ENCODE data around the gene SLC24A3.

The SLC24A3 gene

DNA sequence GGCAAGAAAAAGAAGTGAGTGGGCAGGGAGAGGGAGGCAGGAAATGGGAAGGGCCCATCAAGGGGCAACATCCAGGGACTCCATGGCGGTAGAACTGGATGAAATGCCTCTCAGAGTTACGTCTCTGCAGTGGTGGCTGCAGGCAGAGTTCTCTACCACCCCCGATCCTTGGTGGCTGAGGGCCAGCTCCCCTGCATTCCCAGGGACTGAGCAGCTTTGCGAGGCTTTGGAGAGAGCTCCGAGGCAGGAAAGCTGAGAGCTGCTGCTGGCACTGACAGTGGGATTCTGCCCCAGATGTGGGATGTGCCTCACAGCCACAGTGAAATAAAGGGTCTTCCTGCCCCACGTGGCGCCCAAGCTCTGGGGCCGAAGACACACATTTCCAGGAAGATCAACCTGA is 236.6 kb downstream of the SLC24A3 start:
- Histone ChIP-seq H4K20me1 (ENCODE audit: insufficient read depth, low read length) (no peaks in the 10 kb centered on the region), H3K4me2 (ENCODE audit: low read length) (no peak overlapping the region), H3K36me3 (replicated peaks; ENCODE audit: low read depth, low read length) (no peaks in the 10 kb centered on the region), H3K9ac (ENCODE audit: low read length) (no peak overlapping the region), H3K9me3 (ENCODE audit: insufficient read depth, low read length) (peaks cover 1% of the 10 kb centered on the region; the same call in 1 of the 2 replicates), H3K4me3 (ENCODE audit: low read length) (no peak overlapping the region), H3K79me2 (ENCODE audit: low read length) (no peaks in the 10 kb centered on the region), H2AFZ (ENCODE audit: low read depth, low read length) (no peak overlapping the region), H3K27ac (ENCODE audit: low read length) (no peak overlapping the region), H3K27me3 (ENCODE audit: low read depth, low read length) (peaks cover 30% of the 10 kb centered on the region; the same call in 1 of the 2 replicates), H3K4me1 (ENCODE audit: low read length) (no peaks in the 10 kb centered on the region)
- TF ChIP-seq, protein P1, sequence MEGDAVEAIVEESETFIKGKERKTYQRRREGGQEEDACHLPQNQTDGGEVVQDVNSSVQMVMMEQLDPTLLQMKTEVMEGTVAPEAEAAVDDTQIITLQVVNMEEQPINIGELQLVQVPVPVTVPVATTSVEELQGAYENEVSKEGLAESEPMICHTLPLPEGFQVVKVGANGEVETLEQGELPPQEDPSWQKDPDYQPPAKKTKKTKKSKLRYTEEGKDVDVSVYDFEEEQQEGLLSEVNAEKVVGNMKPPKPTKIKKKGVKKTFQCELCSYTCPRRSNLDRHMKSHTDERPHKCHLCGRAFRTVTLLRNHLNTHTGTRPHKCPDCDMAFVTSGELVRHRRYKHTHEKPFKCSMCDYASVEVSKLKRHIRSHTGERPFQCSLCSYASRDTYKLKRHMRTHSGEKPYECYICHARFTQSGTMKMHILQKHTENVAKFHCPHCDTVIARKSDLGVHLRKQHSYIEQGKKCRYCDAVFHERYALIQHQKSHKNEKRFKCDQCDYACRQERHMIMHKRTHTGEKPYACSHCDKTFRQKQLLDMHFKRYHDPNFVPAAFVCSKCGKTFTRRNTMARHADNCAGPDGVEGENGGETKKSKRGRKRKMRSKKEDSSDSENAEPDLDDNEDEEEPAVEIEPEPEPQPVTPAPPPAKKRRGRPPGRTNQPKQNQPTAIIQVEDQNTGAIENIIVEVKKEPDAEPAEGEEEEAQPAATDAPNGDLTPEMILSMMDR (IDR thresholded peaks at IDR 0.05; ENCODE audit: low read depth, low read length), result no peak
- no peak for TF ChIP-seq EZH2phosphoT487 (IDR thresholded peaks at IDR 0.05; ENCODE audit: low read depth)

DNA sequence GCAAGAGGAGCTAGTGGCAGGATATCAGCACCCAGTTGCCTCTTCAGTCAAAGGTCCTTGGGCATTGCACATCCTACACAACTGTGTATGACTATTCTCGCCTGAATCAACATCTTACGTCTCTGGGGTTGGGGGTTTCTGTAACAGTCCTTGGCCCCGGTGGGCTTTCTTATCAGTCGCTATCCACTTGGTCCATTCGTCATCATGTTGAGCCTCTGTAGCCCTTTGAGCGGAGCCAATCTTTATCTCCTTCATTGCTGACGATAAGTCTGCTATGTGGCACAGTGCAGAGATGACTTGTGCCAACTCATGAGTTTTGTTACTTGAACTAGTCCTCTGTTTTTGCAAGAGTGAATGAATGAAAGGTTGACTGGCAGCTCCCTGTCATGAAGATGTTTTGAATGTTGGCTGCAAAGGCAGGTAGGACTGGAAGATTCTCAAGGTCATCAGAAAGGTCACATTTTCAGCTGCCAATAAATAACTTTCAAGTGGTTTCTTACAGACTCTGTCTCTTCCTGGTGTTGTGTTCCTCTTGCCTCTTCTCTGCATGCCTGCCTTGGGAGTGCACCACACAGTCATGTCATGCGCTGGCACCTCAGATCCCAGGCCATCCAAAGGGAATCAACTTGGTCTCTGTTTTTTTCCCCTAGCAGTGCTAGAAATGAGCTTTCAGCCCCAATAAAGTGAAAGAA is 238.9 kb downstream of the SLC24A3 start:
- H4K20me1 ChIP-seq (ENCODE audit: insufficient read depth, low read length), result no peaks in the 10 kb centered on the region
- H3K27ac ChIP-seq (ENCODE audit: low read length), result no peak overlapping the region
- TF ChIP-seq EZH2phosphoT487 (IDR thresholded peaks at IDR 0.05; ENCODE audit: low read depth), result no peak
- TF ChIP-seq, protein P1 (IDR thresholded peaks at IDR 0.05; ENCODE audit: low read depth, low read length), result no peak
- H3K36me3 ChIP-seq (replicated peaks; ENCODE audit: low read depth, low read length), result no peaks in the 10 kb centered on the region
- H3K27me3 ChIP-seq (ENCODE audit: low read depth, low read length), result peaks cover 50% of the 10 kb centered on the region
- H3K79me2 ChIP-seq (ENCODE audit: low read length), result no peaks in the 10 kb centered on the region
- H3K4me2 ChIP-seq (ENCODE audit: low read length), result no peak overlapping the region
- H3K9ac ChIP-seq (ENCODE audit: low read length), result no peak overlapping the region
- H3K4me3 ChIP-seq (ENCODE audit: low read length), result no peak overlapping the region
- no peaks in the 10 kb centered on the region for H3K9me3 ChIP-seq (ENCODE audit: insufficient read depth, low read length)
- H2AFZ ChIP-seq (ENCODE audit: low read depth, low read length), result no peak overlapping the region
- H3K4me1 ChIP-seq (ENCODE audit: low read length), result no peaks in the 10 kb centered on the region

DNA sequence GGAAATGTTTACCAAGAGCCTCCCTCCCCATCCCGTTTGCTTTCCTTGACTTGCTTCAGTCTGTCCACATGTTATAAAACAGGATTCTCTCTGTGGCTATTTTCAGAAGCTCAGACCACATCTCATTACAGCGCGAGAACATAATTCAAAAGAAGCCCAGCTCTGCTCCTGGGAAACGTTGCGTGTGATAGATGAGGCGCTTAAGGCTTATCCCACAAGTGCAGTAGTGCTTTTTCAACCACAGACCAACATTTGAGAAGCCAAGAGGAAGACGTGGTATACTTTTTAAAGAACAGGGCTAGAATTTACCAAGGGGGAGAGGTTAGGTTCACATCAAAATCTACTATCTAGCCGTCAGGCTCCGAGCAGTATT is 239.5 kb downstream of the SLC24A3 start:
- Histone ChIP-seq H3K4me2 (ENCODE audit: low read length) (no peak overlapping the region), H3K4me1 (ENCODE audit: low read length) (no peaks in the 10 kb centered on the region), H3K4me3 (ENCODE audit: low read length) (no peak overlapping the region), H3K27me3 (ENCODE audit: low read depth, low read length) (peaks cover 55% of the 10 kb centered on the region), H4K20me1 (ENCODE audit: insufficient read depth, low read length) (no peaks in the 10 kb centered on the region), H3K9ac (ENCODE audit: low read length) (no peak overlapping the region), H3K9me3 (ENCODE audit: insufficient read depth, low read length) (no peaks in the 10 kb centered on the region), H3K79me2 (ENCODE audit: low read length) (no peaks in the 10 kb centered on the region), H3K36me3 (replicated peaks; ENCODE audit: low read depth, low read length) (no peaks in the 10 kb centered on the region), H2AFZ (ENCODE audit: low read depth, low read length) (no peak overlapping the region), H3K27ac (ENCODE audit: low read length) (no peak overlapping the region)
- no peak for TF ChIP-seq EZH2phosphoT487 (IDR thresholded peaks at IDR 0.05; ENCODE audit: low read depth)
- TF ChIP-seq, protein P1 (IDR thresholded peaks at IDR 0.05; ENCODE audit: low read depth, low read length), result no peak

DNA sequence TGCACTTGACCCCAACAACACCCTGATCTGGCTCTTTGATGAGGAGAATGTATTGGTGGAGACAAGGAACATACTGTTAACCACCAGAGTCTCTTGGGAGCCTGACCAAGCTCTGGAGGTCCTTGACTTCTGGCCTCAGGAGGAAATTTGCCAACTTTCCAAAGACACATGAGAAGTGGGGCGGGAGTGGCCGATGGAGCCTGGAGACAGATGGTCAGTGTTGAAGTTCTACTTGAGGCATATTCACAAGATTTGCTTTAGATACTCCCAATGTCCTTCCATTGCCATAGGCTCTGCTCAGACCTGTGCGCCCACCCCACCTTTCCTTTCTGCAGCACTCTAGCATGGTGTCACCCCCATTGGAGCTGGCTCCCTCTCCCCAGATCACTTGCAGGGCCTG is 241.0 kb downstream of the SLC24A3 start:
- no peak overlapping the region for H3K27ac ChIP-seq (ENCODE audit: low read length)
- no peak overlapping the region for H3K9ac ChIP-seq (ENCODE audit: low read length)
- H3K4me2 ChIP-seq (ENCODE audit: low read length), result no peak overlapping the region
- H3K4me1 ChIP-seq (ENCODE audit: low read length), result no peaks in the 10 kb centered on the region
- H2AFZ ChIP-seq (ENCODE audit: low read depth, low read length), result no peak overlapping the region
- H3K9me3 ChIP-seq (ENCODE audit: insufficient read depth, low read length), result no peaks in the 10 kb centered on the region
- H3K79me2 ChIP-seq (ENCODE audit: low read length), result no peaks in the 10 kb centered on the region
- H3K4me3 ChIP-seq (ENCODE audit: low read length), result no peak overlapping the region
- H4K20me1 ChIP-seq (ENCODE audit: insufficient read depth, low read length), result no peaks in the 10 kb centered on the region
- TF ChIP-seq, protein P1 (IDR thresholded peaks at IDR 0.05; ENCODE audit: low read depth, low read length), result no peak
- TF ChIP-seq EZH2phosphoT487 (IDR thresholded peaks at IDR 0.05; ENCODE audit: low read depth), result no peak
- no peaks in the 10 kb centered on the region for H3K36me3 ChIP-seq (replicated peaks; ENCODE audit: low read depth, low read length)
- H3K27me3 ChIP-seq (ENCODE audit: low read depth, low read length), result peaks cover 55% of the 10 kb centered on the region
